A673 (cell line): ENCODE measurements around the gene IPCEF1. TPM values are rescaled to one million over a fixed set of nuclear protein-coding genes. Genes with fewer than 3 reads are reported as not detected.

Experiments used
- BruUV-seq: library from RNA; stranded (reverse); fragments of 400-500 nt; replicated peaks from 2 replicates; lab custom pipeline; 2021; lab: Mats Ljungman, UMichigan
- CTCF ChIA-PET: fragments of 300-600 bp; sonication (Branson Sonifier 250); formaldehyde crosslinking; loops from one replicate; lab custom pipeline; 2022; ENCODE audit warnings: antibody characterized with exemption; lab: Charles Lee
- POLR2A ChIA-PET: fragments of 300-600 bp; sonication (Branson Sonifier 250); formaldehyde crosslinking; loops from one replicate; lab custom pipeline; 2022; ENCODE audit warnings: antibody characterized with exemption; ENCODE audit not compliant: low non-redundant PET; lab: Charles Lee
- DNase-seq: peaks from one replicate; pipeline ENCODE4 v3.0.0-alpha.2; 2015; ENCODE audit warnings: low spot score
- H3K27ac ChIP-seq: fragments of 200-600 bp; sonication (generic); 2 replicates; pipeline ENCODE4 v1.5.1; 2016; ENCODE audit warnings: mixed run types, low read depth, mild to moderate bottlenecking, mixed read lengths, antibody characterized with exemption, low read length; ENCODE audit not compliant: poor library complexity, severe bottlenecking
- H3K27me3 ChIP-seq: fragments of 200-600 bp; sonication (generic); replicated peaks from 2 replicates; pipeline ENCODE4 v1.6.1; 2017; ENCODE audit warnings: mixed run types, low read depth, mild to moderate bottlenecking, mixed read lengths, antibody characterized with exemption, low read length; ENCODE audit not compliant: insufficient read depth, poor library complexity
- H3K36me3 ChIP-seq: fragments of 200-600 bp; sonication (generic); 2 replicates; pipeline ENCODE4 v1.6.1; 2016; ENCODE audit warnings: mixed run types, mild to moderate bottlenecking, mixed read lengths, antibody characterized with exemption, low read length; ENCODE audit not compliant: insufficient read depth, poor library complexity, severe bottlenecking
- H3K4me1 ChIP-seq: fragments of 200-600 bp; sonication (generic); 2 replicates; pipeline ENCODE4 v1.6.1; 2017; ENCODE audit warnings: mixed run types, mild to moderate bottlenecking, mixed read lengths, antibody characterized with exemption, low read length; ENCODE audit not compliant: insufficient read depth, poor library complexity, severe bottlenecking
- H3K4me3 ChIP-seq: fragments of 200-600 bp; sonication (generic); 2 replicates; pipeline ENCODE4 v1.5.1; 2016; ENCODE audit warnings: low read depth, mixed run types, mild to moderate bottlenecking, mixed read lengths, low read length; ENCODE audit not compliant: poor library complexity, severe bottlenecking
- H3K9me3 ChIP-seq: fragments of 200-600 bp; sonication (generic); 2 replicates; pipeline ENCODE4 v1.6.1; 2016; ENCODE audit warnings: mixed run types, low read depth, mild to moderate bottlenecking, mixed read lengths, antibody characterized with exemption, low read length; ENCODE audit not compliant: poor library complexity, severe bottlenecking
- CTCF ChIP-seq: fragments of 300-800, 200-600 bp; sonication (generic); conservative IDR thresholded peaks from 2 replicates; pipeline ENCODE4 v1.5.1; 2017; ENCODE audit warnings: low read depth, mild to moderate bottlenecking, antibody characterized with exemption, low read length, moderate library complexity, mixed read lengths
- EZH2 ChIP-seq: fragments of 200-600 bp; sonication (generic); IDR thresholded peaks from 2 replicates; pipeline ENCODE4 v1.6.1; 2017; ENCODE audit warnings: borderline replicate concordance, low read depth, mild to moderate bottlenecking, mixed read lengths, antibody characterized with exemption, low read length; ENCODE audit not compliant: poor library complexity, severe bottlenecking
- intact Hi-C: fragments of 100-400 bp; cut with micrococcal nuclease; formaldehyde crosslinking; loops from one replicate; pipeline ENCODE4 v1.10.0; 2022; ENCODE audit not compliant: unreplicated experiment
- total RNA-seq: library from RNA; stranded (reverse); gene quantifications from 2 replicates; pipeline ENCODE4 v1.2.3, GENCODE V29; 2021

Gene IPCEF1
- total RNA-seq, 1 experiment from 2014 or later: 1.4 TPM

GRCh38 chr6:154165478-154165877 is 191.1 kb downstream of the IPCEF1 start:
- DNase-seq: no peak
- BruUV-seq: no TSS peak
- Histone ChIP-seq H3K27me3 (no peaks in the 10 kb centered on the region), H3K9me3 (no peaks in the 10 kb centered on the region), H3K36me3 (no peaks in the 10 kb centered on the region), H3K4me3 (no peak overlapping the region), H3K27ac (no peak overlapping the region), H3K4me1 (no peaks in the 10 kb centered on the region)
- CTCF ChIA-PET: no interaction called here
- no peak for TF ChIP-seq EZH2
- no peak for TF ChIP-seq CTCF
- POLR2A ChIA-PET: no interaction called here
- intact Hi-C loops: no loop called here

GRCh38 chr6:154164397-154164796 is 192.2 kb downstream of the IPCEF1 start:
- no peaks in the 10 kb centered on the region for H3K27me3 ChIP-seq
- H3K27ac ChIP-seq: no peak overlapping the region
- POLR2A ChIA-PET: no interaction called here
- no peak for DNase-seq
- CTCF ChIA-PET: no interaction called here
- H3K4me1 ChIP-seq: no peaks in the 10 kb centered on the region
- intact Hi-C loops: no loop called here
- TF ChIP-seq CTCF (no peak), EZH2 (no peak)
- no peaks in the 10 kb centered on the region for H3K9me3 ChIP-seq
- no TSS peak for BruUV-seq
- H3K36me3 ChIP-seq: no peaks in the 10 kb centered on the region
- no peak overlapping the region for H3K4me3 ChIP-seq

GRCh38 chr6:154161689-154162088 is 194.9 kb downstream of the IPCEF1 start:
- no TSS peak for BruUV-seq
- POLR2A ChIA-PET: no interaction called here
- CTCF ChIA-PET: no interaction called here

GRCh38 chr6:154159126-154159525 is 197.5 kb downstream of the IPCEF1 start:
- H3K9me3 ChIP-seq: no peaks in the 10 kb centered on the region
- ChIA-PET POLR2A (interaction anchor here (0.5 to 0.6 kb wide), 2 partner anchors 24 to 888 kb away, joined by 3 read pairs; no protein-coding TSS in a partner anchor), CTCF (interaction anchor here (0.5 kb wide), 1 partner anchor 286 kb away, joined by 5 read pairs; no protein-coding TSS in a partner anchor)
- no peaks in the 10 kb centered on the region for H3K36me3 ChIP-seq
- intact Hi-C loops: loop anchor here (10.0 kb wide), 3 partner anchors 246 to 1016 kb away; partner anchors contain the start of gene CNKSR3
- no peak overlapping the region for H3K4me3 ChIP-seq
- no peak for DNase-seq
- BruUV-seq: no TSS peak
- TF ChIP-seq EZH2 (no peak), CTCF (no peak)
- no peaks in the 10 kb centered on the region for H3K27me3 ChIP-seq
- peaks cover 7% of the 10 kb centered on the region for H3K4me1 ChIP-seq
- H3K27ac ChIP-seq: no peak overlapping the region

More at GRCh38 chr6:154161689-154162088, 194.9 kb downstream of the IPCEF1 start:
- H3K27me3 ChIP-seq: no peaks in the 10 kb centered on the region
- H3K27ac ChIP-seq: no peak overlapping the region
- no peak for DNase-seq
- H3K4me1 ChIP-seq: peaks cover 1% of the 10 kb centered on the region
- no peak overlapping the region for H3K4me3 ChIP-seq
- intact Hi-C loops: no loop called here
- H3K9me3 ChIP-seq: no peaks in the 10 kb centered on the region
- no peak for TF ChIP-seq EZH2
- H3K36me3 ChIP-seq: no peaks in the 10 kb centered on the region
